ACC112 (cell line): ENCODE measurements around the gene MYLK3.

ENCODE experiments used
- H2AFZ ChIP-seq: fragments of 200-600 bp; sonication (generic); one replicate; pipeline ENCODE4 v1.6.0; 2017; ENCODE audit warnings: antibody characterized with exemption, low read length; ENCODE audit not compliant: unreplicated experiment
- H3K27ac ChIP-seq: fragments of 200-600 bp; sonication (generic); 2 replicates; pipeline ENCODE4 v1.5.1; 2014; ENCODE audit warnings: low read depth, mild to moderate bottlenecking, antibody characterized with exemption, low read length, moderate library complexity
- H3K27me3 ChIP-seq: fragments of 200-600 bp; sonication (generic); 2 replicates; pipeline ENCODE4 v1.6.1; 2014; ENCODE audit warnings: mild to moderate bottlenecking, antibody characterized with exemption, low read length, moderate library complexity, mixed read lengths; ENCODE audit not compliant: insufficient read depth
- H3K36me3 ChIP-seq: fragments of 200-600 bp; sonication (generic); 2 replicates; pipeline ENCODE4 v1.6.1; 2016; ENCODE audit warnings: mild to moderate bottlenecking, antibody characterized with exemption, low read length, moderate library complexity, mixed read lengths; ENCODE audit not compliant: insufficient read depth
- H3K4me1 ChIP-seq: fragments of 200-600 bp; sonication (generic); one replicate; pipeline ENCODE4 v1.6.1; 2016; ENCODE audit warnings: low read length, mixed read lengths; ENCODE audit not compliant: insufficient read depth, unreplicated experiment, control insufficient read depth
- H3K4me3 ChIP-seq: fragments of 200-600 bp; sonication (generic); 2 replicates; pipeline ENCODE4 v1.5.1; 2014; ENCODE audit warnings: mild to moderate bottlenecking, low read depth, low read length
- H3K79me2 ChIP-seq: fragments of 200-600 bp; sonication (generic); one replicate; pipeline ENCODE4 v1.6.0; 2016; ENCODE audit warnings: low read length; ENCODE audit not compliant: control insufficient read depth, unreplicated experiment, insufficient read depth

MYLK3 gene

GRCh38 chr16:46737621-46738214, 10.4 kb downstream of the MYLK3 start:
- H3K79me2 ChIP-seq = no peaks in the 10 kb centered on the region
- H2AFZ ChIP-seq = no peak overlapping the region
- H3K36me3 ChIP-seq = no peaks in the 10 kb centered on the region
- H3K4me3 ChIP-seq = no peak overlapping the region
- H3K4me1 ChIP-seq = no peaks in the 10 kb centered on the region
- no peaks in the 10 kb centered on the region for H3K27me3 ChIP-seq
- no peak overlapping the region for H3K27ac ChIP-seq

DNA sequence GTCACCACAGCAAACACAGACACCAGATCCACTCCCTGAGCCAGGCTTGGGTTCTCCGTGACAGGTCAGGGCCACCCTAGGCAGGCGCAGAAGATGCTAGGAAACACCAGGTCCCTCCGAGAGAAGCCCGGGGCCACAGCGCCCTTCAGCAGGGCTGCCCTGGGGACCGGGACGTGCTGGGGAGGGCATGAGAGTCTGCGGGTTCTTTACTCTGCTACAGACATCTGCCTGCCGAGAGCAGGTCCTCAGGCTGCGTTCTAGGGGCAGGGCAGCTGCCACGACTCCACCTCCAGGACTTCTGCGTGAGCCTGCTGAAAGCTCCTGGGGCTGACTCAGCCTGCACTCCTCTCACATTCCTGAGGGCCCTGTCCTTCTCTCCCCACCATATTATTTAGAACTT, 11.4 kb downstream of the MYLK3 start:
- Histone ChIP-seq H3K79me2 (no peaks in the 10 kb centered on the region), H3K27ac (no peak overlapping the region), H3K36me3 (no peaks in the 10 kb centered on the region), H3K4me1 (no peaks in the 10 kb centered on the region), H3K4me3 (no peak overlapping the region), H3K27me3 (no peaks in the 10 kb centered on the region), H2AFZ (no peak overlapping the region)

GRCh38 chr16:46733319-46733830, 14.8 kb downstream of the MYLK3 start:
- Histone ChIP-seq H3K4me3 (no peak overlapping the region), H3K36me3 (no peaks in the 10 kb centered on the region), H3K4me1 (no peaks in the 10 kb centered on the region), H2AFZ (no peak overlapping the region), H3K27me3 (no peaks in the 10 kb centered on the region), H3K79me2 (no peaks in the 10 kb centered on the region), H3K27ac (no peak overlapping the region)

GRCh38 chr16:46732561-46732960, 15.6 kb downstream of the MYLK3 start:
- Histone ChIP-seq H3K79me2 (no peaks in the 10 kb centered on the region), H3K27me3 (no peaks in the 10 kb centered on the region), H3K36me3 (no peaks in the 10 kb centered on the region), H3K27ac (no peak overlapping the region), H3K4me1 (no peaks in the 10 kb centered on the region), H3K4me3 (no peak overlapping the region), H2AFZ (no peak overlapping the region)

DNA sequence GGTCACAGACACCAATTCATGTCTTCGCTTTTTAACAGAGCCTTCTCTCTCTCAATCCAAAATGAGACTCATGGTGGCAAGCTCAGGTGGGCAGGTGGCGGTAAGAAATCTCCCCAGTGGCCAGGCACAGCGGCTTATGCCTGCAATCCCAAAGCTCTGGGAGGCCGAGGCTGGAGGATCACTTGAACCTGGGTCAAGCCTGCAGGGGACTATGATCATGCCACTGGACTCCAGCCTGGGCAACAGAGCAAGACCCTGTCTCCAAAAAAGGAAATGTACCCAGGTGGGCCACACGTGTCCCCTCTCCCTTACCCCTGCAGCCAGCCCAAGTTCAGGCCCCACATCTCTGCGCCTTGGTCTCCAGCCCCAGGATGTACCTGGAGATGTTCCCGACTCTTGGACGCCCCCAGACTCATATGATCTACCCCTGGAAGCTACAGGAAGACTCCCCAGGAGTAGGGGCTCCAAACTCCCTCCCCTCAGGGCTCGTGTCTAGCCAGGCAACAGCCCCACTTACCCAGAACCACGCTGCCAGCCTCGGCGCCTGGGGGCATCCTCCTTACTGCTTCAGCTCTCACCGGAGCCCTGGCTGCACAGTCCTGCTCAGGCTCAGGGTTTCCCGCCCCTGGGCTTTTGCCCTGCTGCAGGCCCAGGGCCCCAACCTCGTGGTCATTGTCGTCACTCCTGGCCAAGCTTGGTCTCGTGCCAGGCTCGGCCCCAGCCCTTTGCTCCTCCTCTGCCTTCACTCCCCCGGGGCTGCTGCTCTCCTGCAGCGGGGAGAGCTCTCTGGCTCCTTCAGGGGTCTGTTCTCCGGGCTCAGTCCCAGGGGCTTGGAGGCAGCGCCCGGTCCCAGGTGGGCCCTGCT, 16.2 kb downstream of the MYLK3 start:
- Histone ChIP-seq H3K36me3 (no peaks in the 10 kb centered on the region), H2AFZ (no peak overlapping the region), H3K27ac (no peak overlapping the region), H3K79me2 (no peaks in the 10 kb centered on the region), H3K4me1 (no peaks in the 10 kb centered on the region), H3K4me3 (no peak overlapping the region), H3K27me3 (no peaks in the 10 kb centered on the region)

- Histone ChIP-seq H3K4me1 (no peaks in the 10 kb centered on the region), H2AFZ (no peak overlapping the region), H3K4me3 (no peak overlapping the region), H3K36me3 (no peaks in the 10 kb centered on the region), H3K27ac (no peak overlapping the region), H3K27me3 (no peaks in the 10 kb centered on the region), H3K79me2 (no peaks in the 10 kb centered on the region)
These were observed 17.1 kb downstream of the MYLK3 start for GRCh38 chr16:46730801-46731690.

GRCh38 chr16:46730126-46730525, 18.0 kb downstream of the MYLK3 start:
- Histone ChIP-seq H3K4me1 (no peaks in the 10 kb centered on the region), H3K79me2 (no peaks in the 10 kb centered on the region), H3K36me3 (no peaks in the 10 kb centered on the region), H2AFZ (no peak overlapping the region), H3K4me3 (no peak overlapping the region), H3K27me3 (no peaks in the 10 kb centered on the region), H3K27ac (no peak overlapping the region)

DNA sequence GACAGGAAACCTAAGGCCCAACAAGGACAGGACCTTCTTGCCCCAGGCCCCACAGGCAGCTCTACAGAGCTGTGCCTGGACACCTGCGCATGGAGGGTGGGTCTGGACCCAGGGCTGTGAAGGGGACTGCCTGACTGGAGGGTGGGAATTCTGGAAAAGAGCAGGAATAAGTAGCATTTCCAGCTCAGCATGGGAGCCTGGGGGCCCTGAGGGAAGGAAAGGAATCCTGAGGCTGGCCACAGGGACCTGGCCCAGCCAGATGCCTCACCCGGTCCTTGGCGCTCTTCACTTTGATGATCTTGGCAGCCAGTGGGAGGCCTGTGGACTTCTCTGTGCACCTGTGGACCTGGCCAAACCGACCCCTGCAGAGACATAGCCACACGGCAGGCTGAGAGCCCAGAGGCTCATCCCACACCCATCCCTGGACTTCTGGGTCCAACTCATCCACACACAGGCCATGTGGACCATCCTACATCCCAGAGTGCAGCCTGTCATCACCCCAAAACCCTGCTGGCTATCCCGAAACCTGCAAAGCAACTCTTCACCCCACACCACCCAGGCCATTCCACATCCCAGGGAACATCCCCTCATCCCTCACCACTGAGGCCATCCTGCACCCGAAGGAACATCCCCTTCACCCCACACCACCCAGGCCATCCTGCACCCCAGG, 18.7 kb downstream of the MYLK3 start:
- no peak overlapping the region for H2AFZ ChIP-seq
- no peaks in the 10 kb centered on the region for H3K79me2 ChIP-seq
- H3K27me3 ChIP-seq = no peaks in the 10 kb centered on the region
- H3K4me1 ChIP-seq = no peaks in the 10 kb centered on the region
- H3K4me3 ChIP-seq = no peak overlapping the region
- no peaks in the 10 kb centered on the region for H3K36me3 ChIP-seq
- no peak overlapping the region for H3K27ac ChIP-seq

- H3K27me3 ChIP-seq = no peaks in the 10 kb centered on the region
- H3K4me3 ChIP-seq = no peak overlapping the region
- no peaks in the 10 kb centered on the region for H3K4me1 ChIP-seq
- no peaks in the 10 kb centered on the region for H3K36me3 ChIP-seq
- no peak overlapping the region for H3K27ac ChIP-seq
- no peaks in the 10 kb centered on the region for H3K79me2 ChIP-seq
- no peak overlapping the region for H2AFZ ChIP-seq
These were observed 19.3 kb downstream of the MYLK3 start for GRCh38 chr16:46728806-46729205.

DNA sequence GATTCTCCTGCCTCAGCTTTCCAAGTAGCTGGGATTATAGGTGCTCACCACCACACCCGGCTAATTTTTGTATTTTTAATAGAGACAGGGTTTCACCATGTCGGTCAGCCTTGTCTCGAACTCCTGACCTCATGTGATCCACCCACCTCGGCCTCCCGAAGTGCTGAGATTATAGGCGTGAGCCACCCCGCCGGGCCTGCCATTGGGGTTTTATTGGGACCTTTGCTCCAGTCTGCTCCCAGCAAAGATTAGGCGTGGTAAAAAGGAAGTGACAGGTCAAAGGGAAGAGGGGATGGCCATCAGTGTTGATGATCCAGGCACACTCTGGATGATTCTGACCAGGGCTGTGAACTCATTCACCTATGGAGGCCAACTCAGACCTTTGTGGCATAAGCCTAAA, 20.5 kb downstream of the MYLK3 start:
- Histone ChIP-seq H3K27me3 (no peaks in the 10 kb centered on the region), H3K4me1 (no peaks in the 10 kb centered on the region), H3K36me3 (no peaks in the 10 kb centered on the region), H3K27ac (no peak overlapping the region), H3K4me3 (no peak overlapping the region), H2AFZ (no peak overlapping the region), H3K79me2 (no peaks in the 10 kb centered on the region)
